Subcutaneous adipose tissue (tissue), 4 donors: ENCODE measurements around the gene ARAP1. TPM values are rescaled to one million over a fixed set of nuclear protein-coding genes. Genes with fewer than 3 reads are reported as not detected.

ENCODE experiments used
- CTCF ChIP-seq: fragments of 450-650 bp; IDR thresholded peaks from one replicate; pipeline ENCODE4 v1.5.1; 2016; ENCODE audit warnings: low read depth, mild to moderate bottlenecking, control low read depth, antibody characterized with exemption, moderate library complexity
- total RNA-seq, 4 donors: library from RNA; depleted of rRNA; stranded (reverse); fragments of >200 nt; gene quantifications; one replicate each; pipeline ENCODE4 v1.1.0, GENCODE V29; 2016

ARAP1 gene
- total RNA-seq, 4 donors from 2014 or later: 35.1 to 161 (median 127) TPM

- no peak for TF ChIP-seq CTCF
Measured at GRCh38 chr11:72740060-72740424, 12.2 kb downstream of the ARAP1 start.

DNA sequence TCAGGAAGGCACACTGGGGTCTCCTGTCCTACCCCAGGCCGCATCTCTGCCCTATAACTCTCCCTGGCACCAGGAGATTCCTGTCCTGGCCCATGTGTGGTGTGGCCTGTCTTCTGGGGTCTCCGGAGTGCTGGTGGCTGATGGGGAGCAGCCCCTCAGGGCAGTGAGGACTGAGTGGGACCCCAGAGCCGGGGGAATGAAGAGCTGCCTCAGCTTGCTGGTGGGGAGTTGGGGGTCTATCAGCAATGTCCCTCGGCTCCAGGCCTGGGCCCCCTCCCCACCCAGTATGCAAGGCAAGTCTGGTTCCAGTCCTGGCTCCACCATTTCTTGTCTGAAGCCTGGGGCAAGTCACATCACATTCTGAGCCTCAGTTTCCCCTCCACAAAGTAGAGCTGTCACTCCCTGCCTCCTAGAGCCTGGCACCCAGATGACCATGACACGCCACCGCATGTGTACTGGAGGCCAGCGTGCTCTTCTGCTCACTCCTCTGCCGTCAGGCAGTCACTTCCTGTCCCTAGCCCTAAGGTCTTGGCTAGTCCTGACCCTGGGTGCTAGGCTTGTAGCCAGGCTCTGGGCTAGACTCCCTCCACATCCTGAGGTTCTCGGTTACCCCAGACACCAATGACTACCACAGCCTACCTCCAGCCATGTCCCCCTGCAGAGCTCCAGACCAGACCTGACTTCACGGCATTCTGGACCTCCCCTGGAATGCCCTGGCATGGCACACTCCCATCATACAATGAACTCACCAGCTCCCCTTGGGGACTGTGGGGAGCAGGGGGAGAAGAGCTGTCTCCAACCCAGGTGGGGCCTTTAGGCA lies 12.8 kb downstream of the ARAP1 start:
- TF ChIP-seq CTCF: no peak

DNA sequence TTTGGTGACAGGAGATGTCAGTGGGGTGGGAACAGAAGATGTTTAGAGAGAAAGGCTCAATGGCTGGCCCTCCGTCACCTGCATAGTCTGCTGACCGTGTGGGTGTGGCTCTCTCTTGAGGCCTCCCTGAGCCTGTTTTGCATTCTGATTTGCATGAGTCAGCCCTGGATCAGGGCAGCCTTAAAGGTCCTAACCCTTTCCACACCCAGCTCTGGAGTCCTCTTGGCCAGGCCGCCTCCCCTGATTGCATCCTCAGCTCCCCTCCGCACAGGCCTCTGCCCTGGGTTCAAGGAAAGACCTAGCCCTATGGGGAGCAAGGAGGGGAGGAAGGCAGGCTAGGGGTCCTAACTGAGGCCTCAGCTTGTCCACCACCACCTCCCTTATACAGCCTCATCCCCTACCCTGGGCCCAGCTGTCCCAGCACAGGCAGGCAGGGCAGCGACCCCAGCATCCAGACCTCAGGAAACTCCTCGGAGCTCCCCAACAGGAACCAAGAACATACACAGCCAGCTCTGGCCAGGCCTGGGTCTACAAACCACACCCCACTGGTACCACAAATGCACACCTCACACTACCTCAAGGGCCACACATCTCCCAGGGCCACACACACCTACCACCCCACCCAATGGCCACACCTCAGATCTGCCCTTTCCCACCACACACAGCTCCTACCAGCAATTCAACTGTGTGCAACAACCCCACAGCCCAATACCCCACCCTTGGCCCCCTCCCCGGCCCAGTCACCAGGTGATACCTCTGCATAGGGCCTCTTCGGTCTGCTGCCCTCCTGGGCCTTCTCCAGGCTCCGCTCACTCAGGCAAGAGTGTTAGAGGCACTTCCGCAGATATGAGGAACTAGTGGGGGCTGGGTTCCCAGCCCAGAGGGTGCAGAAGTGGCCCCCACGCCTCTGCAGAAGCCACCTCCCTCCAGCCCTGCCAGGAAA lies 13.7 kb downstream of the ARAP1 start:
- TF ChIP-seq CTCF: no peak

- TF ChIP-seq CTCF: no peak
Measured at GRCh38 chr11:72737336-72737735, 14.9 kb downstream of the ARAP1 start.

- TF ChIP-seq CTCF: no peak
Measured at GRCh38 chr11:72736452-72737069, 15.6 kb downstream of the ARAP1 start.

- no peak for TF ChIP-seq CTCF
Measured at GRCh38 chr11:72735495-72736027, 16.6 kb downstream of the ARAP1 start.
